NK-92 treated with Interleukin-12 subunit alpha and Interleukin-12 subunit beta, amount 100 ng/mL, for 24 hours (cell line): ENCODE results near the gene TPPP3.

Experiments
- DNase-seq: peaks from one replicate; lab custom pipeline; 2025; lab: John Stamatoyannopoulos, UW

The TPPP3 gene

GRCh38 chr16:67393111-67393787, at the start of gene TPPP3:
TSS of gene TPPP3 (minus strand) at chr16:67393498. CDS start at chr16:67391111, 2,387 bp downstream.
- no peak for DNase-seq

GRCh38 chr16:67442581-67443255, 49.4 kb upstream of the TPPP3 start:
- no peak for DNase-seq

GRCh38 chr16:67441907-67442306, 48.6 kb upstream of the TPPP3 start:
- no peak for DNase-seq

- DNase-seq, result no peak
Observed at GRCh38 chr16:67441271-67441753, 48.0 kb upstream of the TPPP3 start.

- no peak for DNase-seq
Observed at GRCh38 chr16:67438824-67439393, 45.6 kb upstream of the TPPP3 start.

- no peak for DNase-seq
Observed at GRCh38 chr16:67438098-67438791, 44.9 kb upstream of the TPPP3 start.

GRCh38 chr16:67437513-67437912, 44.2 kb upstream of the TPPP3 start:
- peak; percentile 20 for DNase-seq

GRCh38 chr16:67436640-67437193, 43.4 kb upstream of the TPPP3 start:
- no peak for DNase-seq

GRCh38 chr16:67435758-67436164, 42.5 kb upstream of the TPPP3 start:
- no peak for DNase-seq

- no peak for DNase-seq
Observed at GRCh38 chr16:67433131-67433719, 39.9 kb upstream of the TPPP3 start.

- no peak for DNase-seq
Observed at GRCh38 chr16:67432506-67432890, 39.2 kb upstream of the TPPP3 start.

- DNase-seq, result no peak
Observed at GRCh38 chr16:67431775-67432505, 38.6 kb upstream of the TPPP3 start.

- DNase-seq, result no peak
Observed at GRCh38 chr16:67430977-67431774, 37.9 kb upstream of the TPPP3 start, which contains the start of gene HSD11B2. TSS of gene HSD11B2 (plus strand) at chr16:67431121. CDS start at chr16:67431249, 128 bp downstream.

GRCh38 chr16:67430504-67430976, 37.2 kb upstream of the TPPP3 start:
- DNase-seq, result no peak

GRCh38 chr16:67429799-67430503, 36.7 kb upstream of the TPPP3 start:
- DNase-seq, result no peak

GRCh38 chr16:67429053-67429798, 35.9 kb upstream of the TPPP3 start:
- DNase-seq, result no peak

- DNase-seq, result peak; percentile 27
Observed at GRCh38 chr16:67428146-67428731, 34.9 kb upstream of the TPPP3 start.

GRCh38 chr16:67426950-67427349, 33.7 kb upstream of the TPPP3 start:
- DNase-seq, result no peak
